Activated CD4-positive, alpha-beta T cell treated with anti-CD3 and anti-CD28 coated beads, Interleukin-2, amount 10 ng/mL, durations not matched to agents 7 days and 5 days (primary cell): Measurements from ENCODE around the gene CCND2. TPM values are rescaled to one million over a fixed set of nuclear protein-coding genes. Genes with fewer than 3 reads are reported as not detected.
A peak's percentile ranks its signal among the peaks of the same experiment; 100 is the strongest.

Experiments used
- CTCF ChIA-PET: fragments of 350-600 bp; sonication (Branson Sonifier 250); formaldehyde crosslinking; loops from one replicate; lab custom pipeline; 2021; ENCODE audit warnings: antibody characterized with exemption; lab: Charles Lee
- POLR2A ChIA-PET: fragments of 350-600 bp; sonication (Branson Sonifier 250); formaldehyde crosslinking; loops from one replicate; lab custom pipeline; 2021; ENCODE audit warnings: antibody characterized with exemption; lab: Charles Lee
- DNase-seq: peaks from one replicate; pipeline ENCODE4 v3.0.0-alpha.2; 2020
- H3K27ac Mint-ChIP-seq: one replicate; pipeline ENCODE4 v1.8.0; 2021; ENCODE audit warnings: mild to moderate bottlenecking, moderate library complexity, mixed read lengths
- H3K27me3 Mint-ChIP-seq: one replicate; pipeline ENCODE4 v1.8.0; 2021; ENCODE audit warnings: mixed read lengths
- H3K36me3 Mint-ChIP-seq: one replicate; pipeline ENCODE4 v1.8.0; 2021; ENCODE audit warnings: low read depth, mixed read lengths
- H3K4me1 Mint-ChIP-seq: one replicate; pipeline ENCODE4 v1.8.0; 2021; ENCODE audit warnings: mixed read lengths
- H3K4me3 Mint-ChIP-seq: one replicate; pipeline ENCODE4 v1.8.0; 2021; ENCODE audit warnings: mild to moderate bottlenecking, moderate library complexity, mixed read lengths
- H3K9me3 Mint-ChIP-seq: one replicate; pipeline ENCODE4 v1.8.0; 2021; ENCODE audit warnings: mixed read lengths
- total RNA-seq, 2 experiments: library from RNA; stranded (reverse); gene quantifications; one replicate each; pipeline ENCODE4 v1.2.3, GENCODE V29; 2021

CCND2 gene
- total RNA-seq, 2 experiments from 2014 or later = 290 to 332 TPM

DNA sequence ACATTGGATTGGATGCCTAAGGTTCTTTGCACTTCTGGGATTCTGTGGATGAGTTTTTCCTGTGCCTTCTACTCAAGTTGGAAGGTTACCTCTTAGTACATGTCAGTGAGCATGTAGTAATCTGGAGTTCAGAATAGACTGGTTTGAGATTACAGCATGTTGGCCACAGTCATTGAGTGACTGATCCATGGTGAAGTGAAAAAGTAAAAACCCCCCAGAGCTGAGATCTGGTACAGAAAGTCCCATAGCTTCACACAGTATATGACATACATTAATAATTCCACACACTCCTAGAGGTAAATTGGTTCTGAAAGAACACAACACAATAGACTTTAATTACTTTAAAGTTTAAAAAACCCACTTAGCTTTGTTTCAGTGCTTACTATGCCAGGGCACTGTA, 11.9 kb upstream of the CCND2 start:
- peaks cover 6% of the 10 kb centered on the region for H3K36me3 Mint-ChIP-seq
- H3K4me3 Mint-ChIP-seq = no peak overlapping the region
- ChIA-PET POLR2A (no interaction called here), CTCF (no interaction called here)
- peaks cover under 1% of the 10 kb centered on the region for H3K4me1 Mint-ChIP-seq
- no peak overlapping the region for H3K27ac Mint-ChIP-seq
- peaks cover 10% of the 10 kb centered on the region for H3K9me3 Mint-ChIP-seq
- DNase-seq = no peak
- H3K27me3 Mint-ChIP-seq = peaks cover 13% of the 10 kb centered on the region

DNA sequence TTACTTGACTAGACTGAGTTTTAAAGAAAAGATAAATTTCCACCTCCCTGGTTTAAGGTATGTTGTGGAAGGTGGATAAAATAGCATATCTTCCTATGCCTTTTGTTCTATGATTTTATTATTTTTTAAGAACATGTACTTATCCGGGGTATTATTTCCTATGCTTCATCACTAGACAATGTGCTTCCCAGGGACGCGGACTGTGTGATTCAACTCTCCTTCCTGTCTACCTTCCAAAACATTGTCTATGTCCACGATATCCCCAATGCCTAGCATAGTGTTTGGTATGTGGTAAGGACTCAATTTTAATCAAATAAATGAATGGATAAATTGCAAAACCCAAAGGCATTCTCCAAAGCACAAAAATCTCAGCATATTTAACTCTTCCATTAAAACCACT, 8.3 kb upstream of the CCND2 start:
- H3K4me3 Mint-ChIP-seq = no peak overlapping the region
- no peak for DNase-seq
- H3K27me3 Mint-ChIP-seq = peaks cover 20% of the 10 kb centered on the region
- H3K36me3 Mint-ChIP-seq = no peaks in the 10 kb centered on the region
- H3K27ac Mint-ChIP-seq = no peak overlapping the region
- H3K4me1 Mint-ChIP-seq = peaks cover 11% of the 10 kb centered on the region
- H3K9me3 Mint-ChIP-seq = no peaks in the 10 kb centered on the region
- CTCF ChIA-PET = interaction anchor here (0.6 to 1.4 kb wide), 3 partner anchors 9 to 20 kb away, joined by 3 to 5 read pairs (median 4); no protein-coding TSS in a partner anchor
- POLR2A ChIA-PET = no interaction called here

DNA sequence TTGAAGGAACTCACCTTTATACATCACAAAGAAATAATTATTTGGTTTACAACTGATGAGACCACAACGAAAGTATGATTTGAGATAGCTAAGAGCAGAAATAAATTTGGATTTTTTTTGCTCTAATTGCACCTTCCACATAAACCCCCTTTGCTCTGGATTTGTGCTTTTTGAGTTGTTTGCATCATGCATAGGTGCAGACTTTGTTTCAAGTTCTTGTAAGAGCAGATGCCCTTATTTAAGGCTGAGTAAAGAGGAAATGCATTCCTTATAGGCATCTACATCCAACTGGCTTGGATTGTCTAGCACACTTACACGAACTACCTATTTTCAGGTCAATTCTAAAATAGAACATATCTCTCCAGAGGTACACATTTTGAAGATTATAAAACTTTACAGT, 6.6 kb upstream of the CCND2 start:
- Mint-ChIP-seq H3K4me1 (peaks cover 14% of the 10 kb centered on the region), H3K27me3 (peaks cover 18% of the 10 kb centered on the region), H3K9me3 (no peaks in the 10 kb centered on the region), H3K36me3 (no peaks in the 10 kb centered on the region), H3K27ac (no peak overlapping the region), H3K4me3 (no peak overlapping the region)
- no peak for DNase-seq
- ChIA-PET POLR2A (no interaction called here), CTCF (no interaction called here)

DNA sequence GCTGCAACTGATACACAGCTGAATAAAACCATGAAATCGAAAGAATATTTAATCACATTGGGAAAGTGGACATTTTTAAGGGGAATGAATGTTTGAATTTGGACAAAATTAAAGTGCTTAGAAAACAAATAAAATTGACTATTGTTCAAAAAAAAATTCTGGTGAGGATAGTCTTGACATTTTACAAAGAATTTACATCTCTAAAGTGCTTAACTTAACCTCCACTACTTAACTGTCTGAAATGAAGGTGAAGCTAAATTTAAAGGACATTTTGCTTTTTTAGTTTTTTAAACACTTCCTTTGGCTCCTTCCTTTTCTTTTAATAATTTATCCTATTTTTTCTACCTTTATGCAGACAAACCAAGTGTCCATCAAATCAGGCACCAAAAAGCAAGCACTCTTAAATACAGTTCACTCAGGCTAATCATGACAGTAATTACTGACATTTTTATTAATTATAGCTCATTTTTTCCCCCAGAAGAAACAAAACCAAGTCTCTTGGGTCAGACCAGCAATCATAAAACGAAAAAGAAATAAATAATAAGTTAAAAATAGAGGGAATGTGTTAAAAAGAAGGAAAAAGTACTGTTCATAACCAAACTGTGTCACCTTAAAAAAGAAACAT, 5.7 kb upstream of the CCND2 start:
- no peaks in the 10 kb centered on the region for H3K36me3 Mint-ChIP-seq
- H3K4me3 Mint-ChIP-seq = peak overlapping the region; percentile 95
- peaks cover 16% of the 10 kb centered on the region for H3K4me1 Mint-ChIP-seq
- POLR2A ChIA-PET = interaction anchor here (0.9 kb wide), 1 partner anchor 13 kb away, joined by 3 read pairs; no protein-coding TSS in a partner anchor
- CTCF ChIA-PET = interaction anchor here (0.8 to 1.6 kb wide), 7 partner anchors 9 to 305 kb away, joined by 3 to 7 read pairs (median 4); no protein-coding TSS in a partner anchor
- no peak for DNase-seq
- no peak overlapping the region for H3K27ac Mint-ChIP-seq
- no peaks in the 10 kb centered on the region for H3K9me3 Mint-ChIP-seq
- H3K27me3 Mint-ChIP-seq = peaks cover 18% of the 10 kb centered on the region

DNA sequence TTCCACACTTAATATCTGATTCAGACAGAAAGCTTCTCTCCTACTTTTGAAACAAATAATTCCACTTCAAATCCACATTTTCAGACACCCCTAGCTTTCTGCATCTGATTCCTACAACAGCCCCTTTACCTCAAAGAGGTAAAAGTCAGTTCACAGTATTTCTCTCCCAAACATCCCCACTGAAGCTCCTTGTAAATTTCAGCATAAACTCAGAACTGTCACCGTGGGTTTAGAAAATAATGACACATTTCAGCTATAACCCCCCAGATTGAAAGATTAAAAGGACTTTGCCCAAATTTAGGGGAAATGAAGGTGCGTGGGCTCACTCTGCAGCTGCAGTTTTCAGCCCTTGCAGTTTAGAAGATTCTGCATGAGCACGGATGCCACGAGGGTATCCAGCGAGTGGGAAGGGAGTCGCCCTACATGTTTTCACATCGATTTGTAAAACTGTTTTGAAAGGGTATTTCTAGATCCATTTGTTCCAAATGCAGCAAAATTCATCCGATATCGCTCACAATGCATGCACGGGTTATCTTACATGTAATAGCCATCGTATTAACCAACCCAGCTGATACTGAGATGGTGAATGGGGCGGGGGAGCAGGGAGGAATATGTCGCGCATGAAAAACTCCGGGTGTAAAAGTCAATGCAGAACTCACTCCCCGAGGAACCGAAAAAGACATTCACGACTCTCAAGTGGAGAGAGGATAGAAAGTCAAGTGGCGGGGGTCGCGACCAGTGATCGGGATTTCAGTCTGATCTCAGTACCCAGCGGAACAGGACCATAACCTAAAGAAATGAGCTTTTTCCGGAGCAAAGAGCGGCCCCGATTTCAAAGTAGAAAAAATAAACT, 5.0 kb upstream of the CCND2 start:
- peaks cover 16% of the 10 kb centered on the region for H3K4me1 Mint-ChIP-seq
- H3K27me3 Mint-ChIP-seq = peaks cover 18% of the 10 kb centered on the region
- CTCF ChIA-PET = interaction anchor here (0.6 to 1.6 kb wide), 11 partner anchors 8 to 711 kb away, joined by 3 to 7 read pairs (median 3); no protein-coding TSS in a partner anchor
- peak overlapping the region; percentile 94 for H3K27ac Mint-ChIP-seq
- H3K9me3 Mint-ChIP-seq = no peaks in the 10 kb centered on the region
- POLR2A ChIA-PET = interaction anchor here (0.6 to 1.5 kb wide), 8 partner anchors 13 to 161 kb away, joined by 3 to 8 read pairs (median 4); no protein-coding TSS in a partner anchor
- H3K4me3 Mint-ChIP-seq = peak overlapping the region; percentile 95
- peak; percentile 42 for DNase-seq
- H3K36me3 Mint-ChIP-seq = no peaks in the 10 kb centered on the region

DNA sequence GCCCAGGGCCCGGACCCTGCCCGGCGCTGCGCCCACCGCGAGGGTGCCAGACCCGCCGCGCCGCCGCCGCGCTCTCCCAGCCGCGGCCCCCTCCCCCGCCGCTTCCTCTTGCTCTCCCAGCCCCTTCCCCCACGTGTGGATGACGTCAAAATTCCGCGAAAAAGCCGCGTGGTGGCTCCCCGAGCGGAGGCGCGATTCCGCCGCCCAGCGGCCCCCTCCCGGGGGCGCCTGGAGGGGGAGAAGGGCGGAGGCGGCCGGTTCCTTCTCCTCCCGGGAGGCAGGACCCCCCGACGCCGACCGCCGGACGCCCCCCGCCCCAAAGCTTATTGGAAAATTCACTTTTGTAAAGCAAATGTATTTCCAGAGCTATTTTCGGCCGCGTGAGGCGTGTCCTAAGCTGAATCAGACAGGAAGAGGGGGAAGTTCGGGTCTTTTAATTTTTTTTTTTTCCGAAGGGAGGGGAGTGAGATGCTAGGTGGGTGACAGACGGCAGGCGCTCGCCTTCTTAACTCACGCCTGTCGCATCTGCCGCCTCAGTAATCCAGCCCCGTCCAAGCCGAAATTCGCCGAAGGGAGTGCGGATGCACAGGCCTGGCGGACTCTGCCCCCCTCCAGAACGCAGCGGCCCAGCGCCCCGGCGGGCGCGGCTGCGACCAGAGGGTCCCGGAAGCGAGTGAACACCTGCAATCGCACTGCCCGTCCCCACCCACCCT, 4.1 kb upstream of the CCND2 start:
- ChIA-PET POLR2A (interaction anchor here (0.6 to 1.5 kb wide), 7 partner anchors 67 to 162 kb away, joined by 3 to 8 read pairs (median 4); no protein-coding TSS in a partner anchor), CTCF (interaction anchor here (0.6 to 1.6 kb wide), 8 partner anchors 103 to 710 kb away, joined by 3 to 7 read pairs (median 3); no protein-coding TSS in a partner anchor)
- Mint-ChIP-seq H3K27me3 (peaks cover 16% of the 10 kb centered on the region), H3K4me1 (peaks cover 16% of the 10 kb centered on the region), H3K36me3 (no peaks in the 10 kb centered on the region), H3K9me3 (no peaks in the 10 kb centered on the region), H3K27ac (peak overlapping the region; percentile 99), H3K4me3 (peak overlapping the region; percentile 95)
- DNase-seq = peak; percentile 95

DNA sequence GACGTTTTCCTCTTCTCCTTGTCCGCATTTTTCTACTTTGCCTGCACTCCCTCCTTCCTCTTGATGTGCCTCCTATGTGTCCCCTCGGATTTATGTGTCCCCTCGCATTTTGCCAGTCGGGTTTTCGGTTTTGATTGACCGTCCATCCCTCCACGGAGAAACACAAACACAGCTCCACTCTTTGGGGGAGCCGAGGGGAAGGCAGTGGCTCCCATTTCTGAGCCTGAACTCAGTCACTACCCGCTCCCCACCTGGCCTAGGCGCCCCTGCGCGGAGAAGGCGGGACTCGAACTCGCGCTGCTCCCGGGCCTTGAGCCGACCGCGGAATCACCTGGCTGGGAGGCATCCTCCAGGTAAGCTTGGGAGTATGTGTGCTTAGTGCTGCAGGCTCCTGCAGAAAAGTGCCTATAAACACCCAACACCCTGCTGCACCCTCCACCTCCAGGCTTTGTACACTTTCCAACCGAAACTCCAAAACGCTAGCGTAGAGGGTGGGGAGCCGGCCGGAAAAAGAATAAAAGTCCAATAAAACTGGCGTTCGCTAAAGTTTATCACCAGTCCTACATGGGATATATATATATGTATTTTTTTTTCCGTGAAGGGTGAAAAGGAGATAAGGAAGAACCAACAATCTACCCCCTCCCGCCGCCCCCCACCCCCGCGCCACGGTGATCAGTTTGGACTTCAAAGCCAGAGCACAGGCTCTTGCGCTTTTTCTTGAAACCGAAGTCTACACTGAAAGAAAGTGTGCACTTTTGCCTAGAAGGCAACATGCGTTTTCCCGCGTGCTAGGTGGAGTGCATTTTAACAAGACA, 3.3 kb upstream of the CCND2 start:
- Mint-ChIP-seq H3K36me3 (peaks cover 5% of the 10 kb centered on the region), H3K4me3 (peak overlapping the region; percentile 95), H3K4me1 (peaks cover 16% of the 10 kb centered on the region), H3K27me3 (peaks cover 16% of the 10 kb centered on the region), H3K27ac (peak overlapping the region; percentile 99), H3K9me3 (no peaks in the 10 kb centered on the region)
- peak; percentile 47 for DNase-seq
- ChIA-PET POLR2A (interaction anchor here (1.0 to 1.5 kb wide), 2 partner anchors 105 to 124 kb away, joined by 3 to 4 read pairs; no protein-coding TSS in a partner anchor), CTCF (interaction anchor here (0.7 to 1.6 kb wide), 5 partner anchors 105 to 386 kb away, joined by 3 to 4 read pairs (median 3); no protein-coding TSS in a partner anchor)

DNA sequence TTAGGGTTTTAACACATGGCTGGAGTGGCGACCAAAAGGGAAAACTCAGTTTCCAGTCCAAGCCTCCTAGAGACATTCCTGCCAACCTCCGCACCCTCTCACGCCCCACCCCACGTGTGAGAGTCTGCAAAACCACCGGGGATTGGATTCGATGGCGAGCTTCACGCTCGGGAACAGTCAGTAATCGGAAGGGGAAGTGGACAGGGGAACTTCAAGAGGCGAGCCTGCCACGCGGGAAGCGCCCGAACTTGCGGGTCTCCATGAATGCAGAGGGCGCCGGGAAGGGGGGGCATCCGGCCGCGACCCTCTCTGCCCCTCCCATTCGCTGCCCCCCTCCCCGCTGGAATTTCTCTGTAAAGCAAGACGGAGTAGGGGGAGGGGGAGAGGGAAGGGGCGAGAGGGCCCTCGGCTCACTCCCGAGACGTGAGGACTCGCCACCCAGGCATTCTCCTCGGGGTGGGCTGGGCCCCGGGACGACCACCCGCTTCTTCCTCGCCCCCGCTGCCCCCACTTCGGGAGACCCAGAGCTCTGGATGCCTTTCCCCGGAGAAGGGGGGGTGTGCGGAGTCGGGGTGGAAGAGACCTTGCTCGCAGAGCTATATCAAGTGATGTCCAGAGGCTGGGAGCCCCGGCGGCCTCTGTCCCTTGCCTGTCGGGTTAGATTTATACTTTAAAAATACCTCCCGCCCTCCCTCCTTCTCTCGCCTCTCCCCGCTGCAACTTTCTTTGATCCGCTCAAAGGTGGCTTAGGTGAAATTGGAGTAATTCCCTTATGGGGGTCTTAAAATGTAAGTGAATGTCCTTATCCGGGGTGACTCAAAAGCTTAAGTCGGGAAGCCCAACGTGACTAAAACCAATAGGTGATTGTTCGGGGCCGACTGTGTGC, 2.5 kb upstream of the CCND2 start:
- CTCF ChIA-PET = interaction anchor here (0.6 to 1.6 kb wide), 6 partner anchors 15 to 164 kb away, joined by 3 to 4 read pairs (median 3); no protein-coding TSS in a partner anchor
- POLR2A ChIA-PET = interaction anchor here (1.0 to 1.1 kb wide), 3 partner anchors 124 to 151 kb away, joined by 4 read pairs; no protein-coding TSS in a partner anchor
- peak overlapping the region; percentile 95 for H3K4me3 Mint-ChIP-seq
- H3K27ac Mint-ChIP-seq = peak overlapping the region; percentile 99
- peaks cover 18% of the 10 kb centered on the region for H3K4me1 Mint-ChIP-seq
- DNase-seq = peak; percentile 54
- peaks cover 10% of the 10 kb centered on the region for H3K27me3 Mint-ChIP-seq
- H3K9me3 Mint-ChIP-seq = no peaks in the 10 kb centered on the region
- H3K36me3 Mint-ChIP-seq = peaks cover 13% of the 10 kb centered on the region

DNA sequence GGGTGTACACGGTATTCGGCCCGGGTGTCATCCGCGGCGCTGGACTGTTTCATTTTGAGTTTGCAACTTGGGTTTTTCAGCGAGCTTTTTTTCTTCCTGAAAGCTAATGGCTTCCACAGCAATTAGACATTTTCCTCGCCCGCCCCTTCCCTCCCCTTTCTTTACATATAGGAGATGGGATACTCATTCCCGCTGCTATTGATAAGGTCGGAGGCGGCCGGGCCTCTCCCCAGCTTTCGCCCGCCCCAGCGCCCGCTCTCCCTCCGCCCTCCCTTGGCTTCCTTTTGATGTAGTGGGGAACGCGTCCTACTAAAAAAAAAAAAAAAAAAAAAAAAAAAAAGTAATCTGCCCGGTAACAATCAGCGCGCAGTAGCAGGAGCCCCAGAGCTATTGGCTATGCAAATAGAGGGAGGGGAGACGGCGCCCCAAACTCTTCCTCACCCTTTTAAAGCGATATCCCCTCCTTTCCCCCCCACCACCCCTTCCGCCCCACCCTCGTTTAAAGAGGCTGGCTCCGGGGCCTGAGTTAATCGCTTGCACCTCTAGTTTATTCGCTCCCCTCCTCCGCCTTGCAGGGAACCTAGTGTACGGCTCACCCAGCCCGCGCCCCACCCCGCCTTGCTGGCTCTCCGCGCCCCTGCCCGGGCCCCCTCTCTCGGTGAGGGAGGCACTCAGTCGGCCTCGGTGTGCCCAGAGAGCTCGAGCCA, 1.7 kb upstream of the CCND2 start:
- no peaks in the 10 kb centered on the region for H3K9me3 Mint-ChIP-seq
- POLR2A ChIA-PET = interaction anchor here (0.7 to 1.1 kb wide), 5 partner anchors 39 to 174 kb away, joined by 3 to 10 read pairs (median 4); no protein-coding TSS in a partner anchor
- H3K4me1 Mint-ChIP-seq = peaks cover 25% of the 10 kb centered on the region
- CTCF ChIA-PET = interaction anchor here (0.6 to 2.2 kb wide), 10 partner anchors 16 to 784 kb away, joined by 3 to 4 read pairs (median 3); no protein-coding TSS in a partner anchor
- peaks cover 20% of the 10 kb centered on the region for H3K36me3 Mint-ChIP-seq
- peak overlapping the region; percentile 95 for H3K4me3 Mint-ChIP-seq
- peak; percentile 96 for DNase-seq
- H3K27ac Mint-ChIP-seq = peak overlapping the region; percentile 99
- peaks cover 7% of the 10 kb centered on the region for H3K27me3 Mint-ChIP-seq
